Stimulated activated memory B cell treated with anti-CD40 and anti-IgM and Interleukin-4, amounts not matched to agents 10 μg/mL and 1 μg/mL and 100 μg/mL, for 72 hours (primary cell): ENCODE measurements around the gene KIAA1210.
"Not testable (repeated sequence)": the region's sequence is repeated elsewhere in the genome, so short reads cannot be mapped to it uniquely, and the experiment has no call there.

ENCODE experiments used
- ATAC-seq: fragments of 150-1000 bp; cut with Tn5 transposase; 2 replicates; pipeline ENCODE4 v1.10.0; 2021
- H3K27ac Mint-ChIP-seq: one replicate; pipeline ENCODE4 v1.8.0; 2022; ENCODE audit warnings: mild to moderate bottlenecking, mixed read lengths
- H3K27me3 Mint-ChIP-seq: one replicate; pipeline ENCODE4 v1.8.0; 2022; ENCODE audit warnings: mixed read lengths
- H3K36me3 Mint-ChIP-seq: one replicate; pipeline ENCODE4 v1.8.0; 2022; ENCODE audit warnings: mixed read lengths
- H3K4me1 Mint-ChIP-seq: one replicate; pipeline ENCODE4 v1.8.0; 2022; ENCODE audit warnings: mixed read lengths
- H3K4me3 Mint-ChIP-seq: one replicate; pipeline ENCODE4 v1.8.0; 2022; ENCODE audit warnings: mild to moderate bottlenecking, moderate library complexity, mixed read lengths
- H3K9me3 Mint-ChIP-seq: one replicate; pipeline ENCODE4 v1.8.0; 2022; ENCODE audit warnings: mixed read lengths

The KIAA1210 gene

GRCh38 chrX:119029656-119030055, 98.0 kb downstream of the KIAA1210 start:
- H3K27me3 Mint-ChIP-seq, H3K36me3 Mint-ChIP-seq, H3K9me3 Mint-ChIP-seq, ATAC-seq, H3K4me3 Mint-ChIP-seq, H3K27ac Mint-ChIP-seq, H3K4me1 Mint-ChIP-seq: not testable (repeated sequence)

DNA sequence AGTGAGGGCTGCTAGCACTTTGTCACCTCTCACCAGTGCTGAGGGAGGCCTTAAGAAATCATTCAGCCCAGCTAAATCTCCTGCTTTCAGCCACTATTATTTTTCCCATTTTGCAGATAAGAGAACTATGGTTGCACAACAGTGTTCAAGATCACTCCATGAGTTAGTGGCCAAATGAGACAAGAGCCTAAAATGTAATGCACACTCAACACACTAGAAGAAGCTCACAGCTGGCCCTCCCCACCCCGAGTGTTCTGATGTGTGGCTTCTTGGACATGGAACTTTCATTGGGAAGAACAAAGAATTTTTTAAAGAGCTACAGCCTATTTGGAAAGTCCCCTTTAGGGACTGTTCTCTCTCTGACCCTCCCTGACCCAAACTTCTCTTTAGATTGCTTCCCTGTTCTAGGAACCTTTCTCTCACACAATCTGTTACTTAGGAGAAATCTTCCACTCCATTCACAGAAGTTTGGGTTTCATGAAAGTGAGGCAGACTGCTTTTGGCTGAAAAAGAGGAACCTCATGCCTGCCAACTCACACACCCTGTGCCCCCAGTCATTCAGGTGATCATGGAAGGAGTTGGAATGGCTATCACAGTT, 98.8 kb downstream of the KIAA1210 start:
- no peaks in the 10 kb centered on the region for H3K9me3 Mint-ChIP-seq
- H3K4me3 Mint-ChIP-seq: no peak overlapping the region
- H3K27ac Mint-ChIP-seq: no peak overlapping the region
- no peak for ATAC-seq
- no peaks in the 10 kb centered on the region for H3K27me3 Mint-ChIP-seq
- H3K4me1 Mint-ChIP-seq: no peaks in the 10 kb centered on the region
- H3K36me3 Mint-ChIP-seq: no peaks in the 10 kb centered on the region
